ENCODE measurements around the gene DUSP1.

DUSP1 gene

DNA sequence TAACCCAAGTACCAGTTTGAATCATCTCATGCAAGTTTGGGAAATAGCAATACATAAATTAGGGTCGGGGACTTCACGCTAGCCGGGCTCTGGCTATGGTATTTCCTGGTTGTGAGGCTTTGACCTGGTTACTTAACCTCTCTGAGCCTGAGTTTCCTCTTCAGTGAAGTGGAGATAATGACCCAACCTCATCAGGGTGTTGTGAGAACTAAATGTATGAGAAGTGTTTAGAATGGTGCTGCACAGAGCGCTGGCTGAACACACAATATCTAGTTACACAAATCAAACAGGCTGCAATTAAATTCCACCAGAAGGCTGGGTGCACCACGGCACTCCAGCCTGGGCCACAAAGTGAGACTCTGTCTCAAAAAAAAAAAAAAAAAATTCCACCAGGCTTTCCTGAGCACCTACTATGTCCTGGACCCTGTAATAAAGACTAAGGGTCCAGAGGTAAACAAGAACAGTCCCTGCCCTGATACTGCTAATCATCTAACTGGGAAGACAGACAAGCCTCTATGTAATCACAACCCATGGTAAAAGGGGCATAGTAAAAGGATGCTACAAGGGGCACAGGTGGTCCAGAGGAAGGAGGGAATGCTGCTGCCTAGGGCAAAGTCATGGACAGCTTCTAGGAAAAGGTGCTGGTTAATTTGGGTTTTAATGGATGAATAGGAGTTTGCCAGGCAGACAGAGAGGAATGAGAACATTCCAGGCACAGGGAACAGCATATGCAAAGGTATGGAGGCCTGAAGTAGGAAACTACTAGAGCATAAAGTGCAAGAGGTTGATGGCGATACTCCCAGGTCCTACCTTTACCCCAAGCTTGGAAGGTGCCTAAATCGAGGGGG lies 27.7 kb downstream of the DUSP1 start:
- no peak for DNase-seq

DNA sequence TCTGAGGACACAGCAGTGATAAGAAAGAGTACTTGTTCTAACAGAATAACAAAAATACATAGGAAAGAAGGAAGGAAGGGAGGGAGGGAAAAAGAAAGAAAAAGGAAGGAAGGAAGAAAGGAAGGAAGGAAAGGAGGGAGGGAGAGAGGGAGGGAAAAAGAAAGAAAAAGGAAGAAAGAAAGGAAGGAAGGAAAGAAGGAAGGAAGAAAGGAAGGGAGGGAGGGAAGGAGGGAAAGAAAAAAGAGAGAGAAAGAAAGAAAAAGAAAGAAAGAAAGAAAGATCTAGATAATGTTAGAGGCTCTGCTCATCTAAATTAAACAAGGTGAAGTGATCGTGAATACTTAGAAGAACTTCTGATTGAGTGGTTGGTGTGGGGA lies 29.8 kb downstream of the DUSP1 start:
- DNase-seq, result no peak

DNA sequence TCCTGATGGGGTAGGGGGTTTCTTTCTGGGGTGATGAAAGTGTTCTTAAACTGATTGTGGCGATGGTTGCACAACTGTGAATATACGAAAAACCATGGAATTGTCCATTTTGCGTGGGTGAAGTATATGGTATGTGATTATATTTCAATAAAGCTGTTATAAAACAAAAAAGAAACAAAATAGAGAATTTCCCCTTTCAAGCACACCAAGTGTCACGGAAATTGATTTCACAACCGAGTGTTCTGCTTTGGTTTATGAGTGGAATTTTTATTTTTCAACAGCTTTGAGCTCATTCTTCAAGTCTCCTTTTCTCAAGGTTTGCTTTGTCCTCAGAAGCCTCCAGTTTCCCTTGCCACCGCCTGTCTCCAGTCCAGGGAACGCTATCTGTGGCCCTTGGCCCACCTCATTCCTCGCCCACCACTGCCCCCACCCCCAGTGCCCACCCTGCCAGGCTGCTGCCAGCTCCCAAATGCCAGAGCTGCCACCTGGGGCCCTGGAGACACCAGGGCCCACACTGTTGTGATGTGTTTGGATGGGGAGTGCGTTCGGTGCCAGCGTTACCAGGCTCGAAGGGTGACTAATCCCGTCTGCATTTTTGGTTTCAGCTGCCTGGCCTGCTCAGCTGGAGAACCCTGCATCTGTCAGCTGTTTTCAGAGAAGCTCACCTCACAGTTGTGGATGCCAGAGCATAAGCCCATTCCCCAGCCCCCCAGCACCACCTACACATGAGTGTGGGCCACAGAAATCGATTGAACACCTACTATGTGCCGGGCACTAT lies 30.4 kb downstream of the DUSP1 start:
- DNase-seq, result peak; percentile 87

DNA sequence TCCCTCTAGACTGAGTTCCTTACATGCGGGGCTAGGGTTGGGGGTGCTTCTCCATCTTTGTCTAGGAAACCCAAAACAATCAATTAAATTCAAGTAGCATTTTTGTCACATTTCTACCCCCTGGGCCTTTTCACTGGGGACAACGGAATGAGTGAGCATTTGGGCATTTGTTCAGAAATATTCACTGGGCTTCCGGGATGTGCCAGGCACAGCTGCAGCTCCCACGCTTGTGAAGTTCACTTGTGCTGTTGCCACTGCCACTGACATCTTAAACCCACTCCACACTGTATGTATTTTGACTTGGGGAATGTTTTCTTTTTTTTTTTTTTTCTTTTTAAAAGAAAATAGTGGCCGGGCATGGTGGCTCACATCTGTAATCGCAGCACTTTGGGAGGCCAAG lies 31.6 kb downstream of the DUSP1 start:
- DNase-seq, result no peak

DNA sequence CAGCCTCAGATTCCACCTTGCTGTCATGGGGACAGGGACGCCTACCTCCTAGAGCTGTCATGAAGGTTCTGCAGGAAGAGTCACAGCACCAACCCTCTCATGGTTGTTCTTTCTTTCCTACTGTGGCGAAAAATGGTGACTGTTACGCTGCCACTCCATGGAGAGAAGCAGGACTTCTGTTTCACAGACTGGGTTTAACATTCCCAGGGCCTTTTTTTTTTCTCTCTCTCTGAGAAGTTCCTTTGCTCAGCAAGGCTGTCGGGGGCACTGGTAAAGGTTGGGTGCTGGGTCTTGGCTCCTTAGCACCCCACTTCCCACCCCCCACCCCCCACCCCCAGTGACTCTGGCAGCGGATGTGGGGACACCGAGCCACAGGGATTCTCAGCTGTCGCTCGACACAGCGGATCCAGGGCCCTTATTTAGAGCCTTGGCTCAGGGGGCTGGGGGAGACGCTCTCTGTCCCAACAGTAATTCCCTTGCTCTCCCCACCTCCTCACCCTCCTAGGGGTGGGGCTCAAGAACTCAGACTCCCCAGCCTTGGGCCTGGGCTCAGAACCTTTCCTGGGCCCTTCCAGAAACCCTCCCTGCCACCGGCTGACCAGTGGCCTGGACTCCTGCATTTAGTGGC lies 34.4 kb downstream of the DUSP1 start:
- no peak for DNase-seq

DNA sequence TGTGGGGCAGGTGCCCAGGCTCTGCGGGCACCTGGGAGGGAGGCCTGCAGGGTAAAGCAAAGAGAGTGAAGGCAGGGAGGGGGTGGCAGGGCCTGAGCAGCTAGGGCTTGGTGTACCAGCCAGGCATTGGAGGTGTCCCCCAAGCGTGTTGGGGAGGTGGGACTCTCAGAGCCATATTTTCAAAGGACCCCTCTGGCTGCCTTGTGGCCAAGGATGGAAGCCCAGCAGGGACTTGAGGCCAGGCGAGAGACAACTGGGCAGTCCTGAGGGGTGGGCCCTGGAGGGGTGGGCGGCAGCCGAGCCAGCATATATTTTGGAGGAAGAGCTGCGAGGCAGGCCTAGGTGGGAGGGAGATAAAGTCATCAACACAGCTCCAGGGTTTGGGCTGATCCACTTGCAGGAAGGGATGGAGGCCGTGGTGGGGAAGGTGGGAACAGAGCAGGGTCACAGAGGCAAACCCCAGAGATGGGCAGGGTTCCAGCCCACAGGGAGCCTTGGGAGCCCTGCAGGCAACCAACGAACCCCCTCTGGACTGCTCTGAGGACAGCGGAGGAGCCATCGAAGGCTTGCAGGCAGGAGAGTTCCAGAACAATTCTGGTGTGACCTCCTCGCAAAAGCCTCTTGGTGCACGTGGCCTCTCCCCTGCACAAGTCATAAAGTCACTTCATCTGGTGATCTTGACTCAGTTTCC lies 35.7 kb downstream of the DUSP1 start:
- no peak for DNase-seq

DNA sequence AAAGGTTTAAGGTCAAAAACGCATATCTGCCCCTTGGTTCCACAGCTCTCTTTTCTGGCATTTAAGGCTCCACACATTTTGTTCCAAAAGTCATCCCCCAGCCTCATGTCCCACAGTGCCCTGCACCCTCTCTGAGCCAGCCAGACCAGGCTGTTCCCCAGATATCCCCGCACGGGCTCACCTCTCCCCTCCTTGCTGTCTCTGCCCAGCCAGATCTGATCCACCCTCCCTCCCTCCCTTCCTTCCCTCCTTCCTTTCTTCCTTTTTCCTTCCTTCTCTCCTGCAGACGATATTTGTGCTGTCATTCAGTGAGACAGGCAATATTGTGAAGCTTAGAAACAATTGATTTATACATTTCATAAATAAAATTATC lies 37.0 kb downstream of the DUSP1 start:
- DNase-seq, result no peak

DNA sequence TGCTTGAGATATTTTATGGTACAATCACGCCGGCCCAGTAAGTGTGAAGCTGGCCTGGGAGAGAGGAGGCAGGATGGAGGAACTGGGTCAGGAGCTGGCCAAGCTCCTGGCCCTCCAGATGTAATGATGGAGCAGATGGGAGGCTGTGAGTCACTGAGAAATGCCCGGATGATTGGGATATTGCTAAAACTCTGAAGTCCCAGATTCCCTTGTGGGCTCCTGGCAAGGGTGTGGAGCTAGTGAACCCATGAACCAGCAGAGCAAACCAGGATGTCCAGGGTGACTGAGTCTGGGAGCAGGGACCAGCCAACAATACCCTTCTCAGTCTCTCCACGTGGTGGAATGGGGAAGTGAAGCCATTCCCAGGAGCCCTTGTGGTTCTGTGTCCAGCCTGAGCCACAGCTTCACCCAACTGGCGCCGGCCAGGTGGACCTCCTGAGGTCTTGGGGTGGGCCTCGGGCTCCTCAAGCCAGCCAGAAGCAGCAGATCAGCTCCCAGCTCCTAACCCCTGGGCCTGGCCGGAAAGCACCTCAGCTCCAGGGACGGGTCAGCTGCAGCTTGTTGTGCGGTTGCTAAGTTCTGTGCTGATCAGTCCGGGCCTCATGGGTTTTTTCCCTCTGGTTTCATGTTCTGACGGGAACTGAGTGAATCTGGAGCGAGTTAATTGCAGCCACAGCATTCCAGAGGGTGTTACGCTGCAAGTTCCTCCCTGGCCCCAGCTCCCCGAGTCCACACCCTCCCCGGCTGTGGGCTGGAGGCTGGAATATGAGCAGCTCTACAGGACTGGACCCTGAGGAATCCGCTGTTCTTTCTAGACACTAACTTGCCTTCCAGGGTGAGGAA lies 37.6 kb downstream of the DUSP1 start:
- DNase-seq, result peak; percentile 98

DNA sequence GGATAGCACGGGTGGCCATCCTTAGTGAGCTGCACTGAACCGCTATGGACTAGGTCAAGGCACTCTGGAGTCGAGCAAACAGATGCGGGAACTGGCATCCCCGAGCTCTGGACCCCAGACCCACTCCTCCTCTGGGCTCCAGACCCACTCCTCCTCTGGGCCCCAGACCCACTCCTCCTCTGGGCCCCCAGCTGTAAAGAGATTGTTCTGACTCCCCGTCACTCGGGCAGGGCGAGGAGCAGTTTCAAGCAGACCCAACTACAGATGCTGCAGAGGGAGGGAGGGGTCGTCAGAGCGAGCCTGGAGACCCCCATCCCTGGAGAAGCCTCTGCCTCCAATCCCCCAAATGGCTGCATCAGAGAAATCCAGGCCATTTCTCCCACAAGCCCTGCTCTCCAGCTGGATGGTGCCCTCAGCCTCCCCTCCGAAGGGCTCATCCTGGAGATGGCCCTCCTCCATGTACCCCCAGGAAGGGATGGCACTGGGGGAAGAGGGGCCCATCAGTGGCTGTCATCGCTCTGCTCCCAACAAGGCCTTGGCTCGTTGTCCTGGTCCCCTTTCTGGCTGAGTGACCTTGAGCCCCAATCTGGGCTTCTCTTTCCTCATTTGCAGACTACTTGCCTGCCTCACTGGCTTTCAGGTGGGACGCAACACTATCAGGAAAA lies 38.7 kb downstream of the DUSP1 start:
- DNase-seq, result no peak

DNA sequence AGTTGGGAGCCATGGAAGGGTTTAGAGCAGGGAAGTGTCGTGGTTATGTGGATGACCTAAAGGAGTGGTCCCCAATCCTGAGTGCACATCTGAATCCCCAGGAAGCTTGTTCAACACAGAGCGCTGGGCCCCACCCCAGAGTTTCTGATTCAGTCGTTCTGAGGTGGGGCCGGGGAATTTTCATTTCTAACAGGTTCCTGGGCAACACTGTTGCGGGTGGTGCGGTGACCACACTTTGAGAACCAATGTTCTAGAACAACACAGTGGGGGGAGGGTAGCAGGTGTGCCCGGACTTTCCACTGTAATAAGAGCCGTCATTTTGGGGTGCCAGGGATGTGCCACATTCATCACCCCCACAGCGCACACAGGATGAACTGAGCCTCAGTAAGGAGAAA lies 39.3 kb downstream of the DUSP1 start:
- no peak for DNase-seq

DNA sequence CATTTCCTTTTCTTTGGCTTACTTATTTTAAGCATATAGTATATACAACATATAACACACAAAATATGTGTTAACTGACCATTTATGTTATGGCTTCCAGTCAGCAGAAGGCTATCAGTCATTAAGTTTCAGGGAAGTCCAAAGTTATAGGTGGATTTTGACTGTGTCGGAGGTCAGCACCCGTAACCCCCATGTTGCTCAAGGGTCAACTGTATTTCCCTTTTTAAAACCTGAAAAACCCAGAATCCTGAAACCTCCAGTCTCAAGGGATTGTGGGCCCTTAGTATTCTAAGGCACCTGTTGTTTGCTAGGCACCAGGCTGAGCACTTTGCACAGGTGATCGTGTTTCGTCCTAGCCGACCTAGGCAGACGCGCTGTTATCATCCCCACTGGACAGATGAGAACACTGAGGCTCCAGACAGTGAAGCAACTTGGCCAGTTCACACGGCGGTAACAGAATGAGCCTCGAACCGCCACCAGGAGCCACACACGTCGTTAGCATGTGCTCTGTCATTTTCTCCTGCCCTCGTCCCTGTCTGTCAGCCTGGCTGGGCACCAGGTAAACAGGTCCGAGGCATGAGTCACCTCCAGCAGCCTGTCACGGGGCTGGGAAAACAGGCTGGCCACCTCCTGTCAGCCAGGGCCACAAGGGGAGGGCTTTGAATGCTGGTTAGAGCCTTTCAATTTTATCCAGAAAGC lies 39.9 kb downstream of the DUSP1 start:
- DNase-seq, result no peak

DNA sequence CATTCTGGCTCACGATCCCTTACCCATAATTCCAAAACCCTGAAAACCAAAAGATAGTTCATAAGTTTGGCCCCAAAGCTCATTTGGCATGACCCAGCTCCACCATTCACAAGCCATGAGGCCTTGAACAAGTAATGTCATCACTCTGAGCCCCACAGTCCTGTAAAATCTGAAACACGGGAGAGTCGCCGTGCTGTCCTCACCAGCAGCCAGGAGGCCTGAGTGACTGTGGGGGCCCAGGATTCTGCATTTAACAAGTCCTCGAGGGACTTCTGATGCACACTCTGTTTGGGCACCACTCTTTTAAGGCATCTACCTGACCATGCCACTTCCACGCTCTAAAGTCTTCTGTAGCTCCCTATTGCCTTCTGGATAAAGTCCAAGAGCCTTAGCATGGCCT lies 40.8 kb downstream of the DUSP1 start:
- DNase-seq, result no peak

DNA sequence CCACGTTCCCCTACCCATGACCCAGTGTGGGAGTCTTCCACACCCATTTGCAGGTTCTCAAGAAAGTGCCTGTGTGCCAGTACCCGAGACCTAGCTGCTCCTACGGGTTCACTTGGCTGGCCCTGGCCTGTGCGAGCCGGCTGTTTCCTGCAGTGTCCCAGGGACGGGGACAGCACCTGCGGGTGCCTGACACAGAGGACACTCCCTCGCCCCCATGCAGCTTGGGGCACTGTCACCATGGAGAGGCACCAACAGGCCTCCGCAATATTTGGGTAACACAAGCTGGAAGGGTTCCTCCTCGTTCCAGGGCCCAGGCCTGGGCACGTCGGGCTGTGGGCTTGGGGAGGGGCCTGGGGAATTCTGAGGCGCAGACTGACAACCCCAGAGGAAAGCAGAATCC lies 41.4 kb downstream of the DUSP1 start:
- no peak for DNase-seq

DNA sequence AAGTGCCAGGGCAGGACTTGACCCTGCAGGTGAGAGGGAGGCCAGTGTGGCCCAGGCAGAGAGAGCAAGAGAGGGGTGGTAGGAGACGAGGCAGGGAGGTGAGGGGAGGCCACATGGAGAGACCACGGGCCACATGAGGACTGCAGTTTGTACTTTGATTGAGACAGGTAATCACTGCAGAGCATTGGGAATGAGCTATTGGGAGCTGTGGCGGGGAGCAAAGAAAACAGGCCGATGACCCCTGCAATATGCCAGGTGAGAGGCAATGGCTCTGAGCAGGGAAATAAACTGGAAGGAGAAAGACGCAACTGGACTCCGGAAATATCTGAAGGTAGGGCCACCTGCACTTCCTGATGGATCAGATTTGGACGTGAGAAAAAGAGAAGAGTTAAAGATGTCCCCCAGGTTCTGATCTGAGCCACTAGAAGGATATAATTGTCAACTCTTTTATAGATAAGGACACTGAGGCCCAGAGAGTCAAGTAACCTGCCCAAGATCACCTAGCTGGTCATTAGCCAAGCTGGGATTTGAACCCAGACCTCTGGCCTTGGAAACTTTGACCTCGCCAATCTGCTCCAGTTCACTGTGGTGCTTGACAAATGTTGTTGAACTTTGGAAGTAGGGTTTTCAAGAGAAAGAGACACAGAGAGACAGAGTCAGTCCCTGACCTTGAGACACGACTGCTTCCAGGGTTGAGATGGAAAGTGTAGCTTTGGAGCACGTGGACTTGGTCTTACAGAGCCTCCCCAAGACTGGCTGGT lies 42.3 kb downstream of the DUSP1 start:
- DNase-seq, result no peak

DNA sequence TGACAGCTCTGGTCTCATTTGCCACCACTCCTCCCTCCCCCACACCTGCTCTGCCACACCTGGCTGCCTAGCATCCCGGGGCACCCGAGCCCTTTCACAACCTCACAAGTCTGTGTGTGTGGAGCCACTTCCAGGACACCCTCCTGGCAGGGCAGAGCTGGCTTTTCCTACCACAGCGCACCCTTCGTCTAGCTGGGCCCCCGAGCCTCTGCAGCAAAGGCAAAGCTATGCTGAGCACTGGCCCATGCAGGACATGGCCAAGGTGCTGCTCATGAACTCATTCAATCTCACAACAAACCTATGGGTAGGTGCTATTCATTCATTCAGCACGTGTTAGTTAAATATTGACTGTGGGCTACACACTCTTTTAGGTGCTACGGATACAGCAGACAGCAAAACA lies 43.4 kb downstream of the DUSP1 start:
- DNase-seq, result no peak

DNA sequence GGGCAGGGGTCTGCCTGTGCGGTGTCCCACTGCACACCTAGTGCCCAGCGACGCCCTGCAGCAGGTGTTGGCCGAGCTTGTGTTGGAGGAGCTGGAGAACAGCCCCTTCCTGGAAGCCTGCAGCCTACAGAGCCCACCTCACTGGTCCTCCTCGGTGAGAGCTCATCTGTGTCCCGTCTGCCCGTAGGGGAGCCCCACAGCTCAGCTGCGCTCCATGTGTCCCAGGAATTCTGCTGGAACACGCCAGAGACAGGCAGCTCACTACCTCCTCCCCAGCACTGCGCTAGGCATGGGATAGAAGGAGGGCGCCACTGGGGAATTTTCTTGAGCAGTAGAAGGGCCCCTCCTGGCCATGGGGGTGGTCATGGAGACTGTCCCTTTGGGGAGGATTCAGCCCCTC lies 44.0 kb downstream of the DUSP1 start:
- DNase-seq, result no peak

DNA sequence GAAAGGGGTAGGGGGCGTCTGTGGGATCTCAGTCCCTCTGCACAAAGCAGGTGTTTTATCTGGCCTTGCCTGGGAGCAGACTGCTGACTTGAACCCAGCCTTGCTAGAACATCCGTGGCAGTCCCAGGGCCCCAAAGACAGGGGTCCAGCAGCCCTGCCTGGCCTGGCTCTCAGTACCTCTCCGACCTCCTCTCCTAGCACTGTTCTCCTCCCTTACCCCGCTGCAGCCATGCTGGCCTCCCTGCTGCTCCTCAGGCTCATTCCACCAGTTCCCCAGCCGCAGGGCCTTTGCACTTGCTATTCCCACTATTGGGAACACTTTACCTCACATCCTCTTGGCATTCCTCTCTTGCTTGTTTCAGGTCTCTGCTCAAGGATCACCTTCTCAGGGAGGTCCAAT lies 45.2 kb downstream of the DUSP1 start:
- DNase-seq, result no peak

DNA sequence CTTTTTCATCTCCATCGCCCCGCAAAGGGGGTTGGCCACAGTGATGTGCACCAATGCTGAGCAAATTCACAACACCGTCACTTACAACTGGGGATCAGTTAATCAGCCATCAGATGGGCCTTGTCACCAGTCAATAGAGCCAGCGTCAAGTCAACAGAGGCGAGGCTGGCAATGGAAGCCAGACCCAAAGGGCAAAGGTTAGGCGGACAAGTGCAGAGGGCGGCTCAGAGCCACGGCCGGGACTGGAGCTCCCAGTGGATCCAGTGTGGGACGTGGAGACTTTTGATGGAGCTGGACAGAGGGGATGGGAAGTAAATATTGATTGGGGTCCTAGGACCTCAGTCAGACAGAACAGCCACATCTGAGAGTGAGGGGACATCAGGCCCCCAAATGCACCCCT lies 45.7 kb downstream of the DUSP1 start:
- no peak for DNase-seq

DNA sequence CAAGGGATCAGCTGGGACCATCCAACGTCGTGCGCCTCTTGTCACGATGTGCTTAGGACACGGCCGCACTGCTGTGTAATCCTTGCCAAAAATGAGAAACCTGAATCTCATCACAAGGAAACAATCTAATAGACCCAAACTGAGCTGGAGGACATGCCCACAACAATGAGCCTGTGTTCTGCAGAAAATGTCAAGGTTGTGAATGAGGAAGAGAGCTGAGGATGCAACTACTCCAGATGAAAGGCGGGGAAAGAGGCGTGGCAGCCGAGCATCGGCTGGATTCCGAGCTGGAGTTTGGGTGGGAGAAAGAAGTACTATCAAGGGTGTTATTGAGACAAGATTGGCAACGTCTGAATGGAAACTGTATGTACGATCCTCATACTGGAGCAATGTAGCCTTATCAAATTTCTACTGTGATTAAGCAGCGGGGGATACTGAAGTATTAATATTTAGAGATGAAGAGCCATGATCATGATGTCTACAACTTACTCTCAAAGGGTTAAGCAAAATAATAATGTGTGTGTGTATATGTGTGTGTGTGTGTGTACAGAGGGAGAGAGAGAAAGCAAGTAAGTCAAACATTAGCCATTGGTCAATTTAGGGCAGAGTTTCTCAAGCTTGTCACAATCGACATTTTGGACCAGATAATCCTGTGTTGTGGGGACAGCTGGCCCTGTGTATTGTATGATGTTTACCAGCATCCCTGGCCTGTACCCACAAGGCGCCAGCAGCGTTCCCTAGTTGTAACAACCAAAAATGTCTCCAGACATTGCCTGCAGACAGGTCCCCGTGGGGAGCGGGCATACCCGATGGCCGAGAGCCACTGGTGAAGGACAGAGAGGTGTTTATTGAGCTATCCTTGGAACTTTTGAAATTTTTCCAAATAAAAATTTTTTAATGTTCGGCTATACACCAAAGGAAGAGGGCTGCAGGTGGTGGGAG lies 46.5 kb downstream of the DUSP1 start:
- no peak for DNase-seq
